Activated CD4-positive, CD25-positive, alpha-beta regulatory T cell treated with anti-CD3 and anti-CD28 coated beads, Interleukin-2, amount 50 U/mL, for 16 hours (primary cell): ENCODE data around the gene ENOSF1.
"Not testable (repeated sequence)": the region's sequence is repeated elsewhere in the genome, so short reads cannot be mapped to it uniquely, and the experiment has no call there.

ENCODE experiments used
- DNase-seq: peaks from one replicate; pipeline ENCODE4 v3.0.0-alpha.2; 2020; ENCODE audit warnings: low read depth, low spot score

The ENOSF1 gene

DNA sequence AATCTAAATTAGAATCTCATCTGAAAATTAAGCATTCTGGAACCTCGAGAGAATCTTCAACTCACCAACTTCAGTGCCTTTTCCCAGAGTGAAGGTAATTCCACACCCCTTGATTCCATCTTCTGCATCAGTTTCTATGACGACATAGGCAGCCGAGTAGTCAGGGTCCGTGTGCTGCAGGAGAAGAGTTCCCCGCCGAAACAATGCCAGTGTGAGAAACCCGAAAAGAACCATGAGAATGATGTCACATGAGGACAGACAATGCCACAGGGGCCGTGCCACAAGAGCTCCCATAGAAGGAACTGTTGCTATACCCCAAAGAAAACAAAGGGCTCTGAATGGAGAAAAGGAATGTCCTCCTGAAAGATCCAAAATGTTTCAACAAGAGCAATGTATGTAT is 6.0 kb downstream of the ENOSF1 start:
- DNase-seq = no peak

- DNase-seq = no peak
Observed at GRCh38 chr18:703213-703967, 9.0 kb downstream of the ENOSF1 start.

DNA sequence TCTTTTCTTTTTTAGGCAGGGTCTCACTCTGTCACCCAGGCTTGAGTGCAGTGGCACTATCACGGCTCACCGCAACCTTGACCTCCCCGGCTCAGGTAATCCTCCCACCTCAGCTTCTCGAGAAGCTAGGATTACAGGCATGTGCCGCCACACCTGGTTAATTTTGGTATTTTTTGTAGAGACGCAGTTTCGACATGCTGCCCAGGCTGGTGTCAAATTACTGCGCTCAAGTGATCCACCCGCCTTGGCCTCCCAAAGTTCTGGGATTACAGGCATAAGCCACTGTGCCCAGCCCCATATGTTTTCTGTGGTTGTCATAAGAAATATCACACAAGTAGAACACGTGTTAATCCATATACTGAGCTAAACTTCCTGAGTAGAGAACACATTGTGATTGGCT is 14.6 kb downstream of the ENOSF1 start:
- DNase-seq = no peak

DNA sequence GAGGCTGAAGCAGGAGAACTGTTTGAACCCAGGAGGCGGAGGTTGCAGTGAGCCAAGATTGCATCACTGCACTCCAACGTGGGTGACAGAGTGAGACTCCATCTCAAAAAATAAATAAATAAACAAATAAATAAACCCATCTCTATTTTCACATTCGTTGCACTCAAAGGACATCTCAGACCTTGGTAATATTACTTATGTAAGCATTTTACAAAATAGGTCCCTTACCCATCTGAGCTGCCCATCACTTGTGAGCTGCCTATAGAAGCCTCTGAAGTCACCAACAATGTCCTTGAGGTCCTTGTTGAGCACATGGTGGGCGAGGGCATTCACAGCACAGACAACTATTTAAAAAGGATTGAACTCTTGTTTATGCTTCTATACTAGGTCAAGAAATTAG is 15.4 kb downstream of the ENOSF1 start:
- no peak for DNase-seq

GRCh38 chr18:693466-694187 is 18.8 kb downstream of the ENOSF1 start:
- DNase-seq = no peak

DNA sequence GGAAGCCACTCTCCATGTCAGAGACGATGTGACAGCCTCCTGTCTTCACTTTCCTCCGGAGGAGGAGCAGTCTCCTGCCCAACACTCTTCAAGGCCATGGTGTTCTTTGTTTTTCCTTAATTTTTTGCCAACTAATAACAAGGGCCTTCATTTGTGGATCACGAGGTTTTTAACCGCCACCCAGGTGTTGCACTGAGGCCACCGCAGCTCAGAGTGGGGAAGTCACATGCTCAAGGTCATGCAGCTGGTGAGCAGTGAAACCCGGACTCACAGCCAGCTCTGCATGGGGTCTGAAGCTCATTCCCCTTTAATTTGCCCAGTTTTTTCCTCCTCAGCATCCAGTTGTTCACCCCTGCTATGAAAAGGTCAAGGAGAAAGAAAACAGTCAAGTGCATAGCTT is 19.6 kb downstream of the ENOSF1 start:
- no peak for DNase-seq

- DNase-seq = no peak
Observed at GRCh38 chr18:688323-688722, 24.1 kb downstream of the ENOSF1 start.

DNA sequence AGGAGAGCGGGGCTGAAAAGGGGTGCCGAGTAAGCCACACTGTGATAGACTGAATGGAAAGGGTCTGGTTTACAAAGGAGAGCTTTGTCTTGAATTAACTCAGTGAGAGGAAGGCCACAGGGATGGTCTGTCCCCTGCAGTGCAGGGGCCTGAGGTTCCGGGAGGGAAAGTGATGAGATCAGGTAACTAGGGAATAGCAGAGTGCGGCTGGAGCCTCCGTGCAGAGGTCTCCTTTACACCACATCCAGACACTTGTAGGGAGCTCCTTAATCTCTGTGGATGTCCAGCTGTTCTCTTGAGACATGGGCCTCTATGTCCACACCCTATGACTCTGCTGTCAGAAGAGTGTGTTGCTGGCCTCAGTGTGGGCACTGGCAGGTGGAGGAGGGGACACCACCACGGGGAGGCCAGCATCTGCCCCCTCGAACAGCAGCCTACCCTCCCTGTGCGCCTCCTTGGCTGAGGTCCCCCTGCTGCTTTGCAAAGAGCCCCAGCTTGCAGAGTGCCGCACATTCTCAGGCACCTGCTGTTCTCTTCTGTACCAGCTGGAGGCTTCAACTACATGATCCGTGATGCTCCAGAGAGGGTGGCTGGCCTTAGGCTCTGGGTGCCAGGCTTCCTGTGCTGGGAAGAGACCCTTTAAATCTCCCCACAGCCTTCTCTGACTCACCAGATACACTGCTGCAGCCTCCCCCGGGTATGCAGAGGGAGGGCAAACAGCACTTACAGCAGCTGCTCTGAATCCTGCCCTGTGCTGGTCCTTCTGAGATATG is 25.9 kb downstream of the ENOSF1 start:
- DNase-seq = no peak

DNA sequence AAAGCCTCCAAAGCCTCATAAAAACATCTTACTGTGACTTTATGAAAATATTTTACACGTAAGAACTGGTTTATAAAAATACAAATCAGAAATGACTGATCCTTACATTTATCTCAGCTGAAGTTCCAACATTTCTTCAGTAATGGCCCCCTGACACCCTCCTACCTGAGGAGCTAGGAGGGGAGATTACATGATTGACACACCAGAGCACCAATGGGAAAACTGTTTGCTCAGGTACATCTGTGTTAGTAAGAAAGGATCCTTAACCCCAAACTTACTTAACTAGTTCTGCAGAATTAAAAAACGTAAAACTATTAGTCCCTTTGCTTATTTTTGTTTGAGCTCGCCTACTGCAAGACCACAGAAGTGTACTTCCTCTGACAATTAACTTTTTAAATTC is 27.0 kb downstream of the ENOSF1 start:
- no peak for DNase-seq

GRCh38 chr18:683531-683930 is 28.9 kb downstream of the ENOSF1 start:
- DNase-seq = no peak

DNA sequence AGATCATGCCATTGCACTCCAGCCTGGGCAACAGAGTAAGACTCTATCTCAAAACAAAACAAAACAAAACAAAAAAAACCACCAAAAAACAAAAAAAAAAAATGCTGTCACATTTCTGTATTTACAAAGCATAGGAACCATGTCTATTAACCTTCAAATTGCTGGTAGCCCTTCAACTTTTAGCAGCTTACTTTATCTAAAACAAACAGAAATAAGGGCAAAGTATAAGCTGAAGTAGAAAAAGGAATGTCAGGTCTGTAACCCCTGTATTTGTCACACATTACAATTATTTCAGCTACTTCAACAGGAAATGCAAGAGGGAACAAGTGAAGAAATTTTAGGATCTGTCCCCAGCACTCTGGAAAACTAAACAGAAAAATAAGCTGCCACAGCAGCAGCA is 29.6 kb downstream of the ENOSF1 start:
- DNase-seq = no peak

DNA sequence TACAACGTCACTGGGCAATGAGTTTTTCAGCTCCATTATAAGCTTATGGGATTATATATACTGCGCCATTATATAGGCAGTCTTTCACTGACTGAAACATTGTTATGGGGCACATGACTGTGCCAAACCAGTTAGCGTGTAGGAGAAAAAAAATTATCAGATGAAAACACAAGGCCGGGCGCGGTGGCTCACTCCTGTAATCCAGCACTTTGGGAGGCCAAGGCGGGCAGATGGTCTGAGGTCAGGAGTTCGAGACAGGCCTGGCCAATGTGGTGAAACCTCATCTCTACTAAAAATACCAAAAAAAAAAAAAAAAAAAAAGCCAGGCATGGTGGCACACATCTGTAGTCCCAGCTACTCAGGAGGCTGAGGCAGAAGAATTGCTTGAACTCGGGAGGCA is 30.0 kb downstream of the ENOSF1 start:
- DNase-seq = not testable (repeated sequence)

GRCh38 chr18:681985-682384 is 30.4 kb downstream of the ENOSF1 start:
- no peak for DNase-seq

GRCh38 chr18:680392-680791 is 32.0 kb downstream of the ENOSF1 start:
- no peak for DNase-seq

DNA sequence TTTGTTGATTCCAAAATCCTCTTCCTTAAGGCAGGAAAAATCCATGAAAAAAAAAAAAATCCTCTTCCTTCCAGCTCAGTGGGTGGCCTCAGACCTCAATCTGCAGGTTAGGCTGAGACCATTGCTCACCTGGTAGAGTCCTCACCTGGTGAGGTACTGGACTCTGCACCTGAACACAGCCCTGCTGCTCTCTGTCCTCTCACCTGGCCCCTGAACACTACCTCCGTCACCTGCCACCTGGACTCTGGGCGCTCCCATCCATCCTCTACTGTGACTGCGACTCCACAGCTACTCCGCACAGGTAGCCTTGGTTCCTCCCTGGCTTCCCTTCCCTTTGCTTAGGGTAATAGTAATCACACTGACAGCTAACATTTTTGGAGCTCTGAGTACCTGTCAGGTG is 32.9 kb downstream of the ENOSF1 start:
- no peak for DNase-seq

- DNase-seq = no peak
Observed at GRCh38 chr18:678482-679182, 33.8 kb downstream of the ENOSF1 start.

DNA sequence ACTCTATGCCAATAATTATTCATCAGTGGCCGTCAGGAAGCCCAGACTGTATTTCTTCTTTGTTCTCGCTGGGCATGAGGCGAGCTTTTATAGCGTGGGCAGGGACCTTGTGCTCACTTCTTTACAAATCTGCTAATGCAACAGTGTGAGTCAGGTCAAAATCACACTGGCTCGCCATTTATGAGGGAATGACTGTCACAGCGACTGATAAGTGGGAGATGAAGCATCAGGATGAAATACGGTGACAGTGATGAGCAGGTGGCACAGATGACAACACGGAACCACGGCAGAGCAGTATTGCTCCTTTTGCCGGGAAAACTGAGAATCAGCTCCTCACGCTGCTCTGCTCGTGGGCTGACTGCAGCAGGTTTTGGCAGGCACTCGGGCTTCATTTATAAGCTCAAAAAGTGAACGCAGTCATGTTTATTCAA is 34.5 kb downstream of the ENOSF1 start:
- no peak for DNase-seq

GRCh38 chr18:677145-677544 is 35.3 kb downstream of the ENOSF1 start:
- DNase-seq = no peak

DNA sequence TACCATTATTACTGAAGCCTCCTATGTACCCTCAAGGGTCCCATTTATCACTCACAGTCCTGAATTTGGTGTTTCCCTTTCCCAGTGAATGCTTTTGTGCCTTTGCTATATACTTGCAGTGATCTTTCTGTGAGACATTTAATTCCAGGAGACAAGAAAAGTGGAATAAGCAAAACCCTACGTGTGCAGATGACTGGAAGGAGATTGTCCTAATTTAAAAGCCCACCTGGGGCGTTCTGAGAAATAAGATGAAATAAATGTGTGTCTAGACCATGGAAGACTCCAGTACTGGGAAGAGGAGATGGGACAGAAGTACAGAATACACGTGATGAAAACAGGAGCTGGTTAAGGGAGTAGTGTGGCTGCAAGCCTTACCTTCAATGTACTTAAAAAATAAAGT is 35.7 kb downstream of the ENOSF1 start:
- DNase-seq = no peak

DNA sequence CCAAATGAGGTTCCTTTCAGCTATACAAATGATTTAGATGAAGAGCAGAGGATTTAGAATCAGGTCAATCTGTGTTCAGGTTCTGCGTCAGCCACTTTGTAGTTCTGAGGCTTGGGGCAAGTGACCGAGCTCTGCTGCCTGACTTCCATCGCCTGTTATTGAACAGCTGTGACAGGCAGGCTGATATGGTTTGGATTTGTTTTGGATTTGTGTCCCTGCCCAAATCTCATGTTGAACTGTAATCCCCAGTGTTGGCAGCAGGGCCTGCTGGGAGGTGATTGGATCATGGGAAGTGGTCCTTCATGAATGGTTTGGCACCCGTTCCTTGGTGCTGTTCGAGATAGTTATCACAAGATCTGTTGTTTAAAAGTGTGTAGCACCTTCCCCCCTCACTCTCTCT is 36.4 kb downstream of the ENOSF1 start:
- DNase-seq = no peak

GRCh38 chr18:675307-675706 is 37.1 kb downstream of the ENOSF1 start:
- no peak for DNase-seq

DNA sequence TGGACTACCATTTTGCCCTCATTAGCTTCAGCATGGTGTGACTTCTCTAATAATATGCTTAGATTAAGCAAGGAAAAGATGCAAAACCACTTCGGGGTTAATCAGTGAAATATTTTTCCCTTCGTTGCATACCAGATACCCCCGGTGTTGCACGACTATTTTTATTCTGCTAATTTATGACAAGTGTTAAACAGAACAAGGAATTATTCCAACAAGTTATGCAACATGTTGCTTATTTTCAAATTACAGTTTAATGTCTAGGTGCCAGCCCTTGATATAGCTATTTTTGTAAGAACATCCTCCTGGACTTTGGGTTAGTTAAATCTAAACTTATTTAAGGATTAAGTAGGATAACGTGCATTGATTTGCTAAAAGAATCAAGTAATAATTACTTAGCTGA is 38.7 kb downstream of the ENOSF1 start:
- no peak for DNase-seq
